HCT116 (cell line): Measurements from ENCODE around the gene KLF11. TPM values are rescaled to one million over a fixed set of nuclear protein-coding genes. Genes with fewer than 3 reads are reported as not detected.

ENCODE experiments used
- ATAC-seq: fragments of 200-7000 bp; cut with Tn5 transposase; 2 replicates; pipeline ENCODE4 v1.9.1; 2020; ENCODE audit warnings: mild to moderate bottlenecking, moderate library complexity
- BruUV-seq: library from RNA; stranded (reverse); fragments of 400-500 nt; replicated peaks from 2 replicates; lab custom pipeline; 2021; lab: Mats Ljungman, UMichigan
- CTCF ChIA-PET: fragments of 300-600 bp; sonication (Branson Sonifier 250); formaldehyde crosslinking; loops from one replicate; lab custom pipeline; 2021; ENCODE audit warnings: antibody characterized with exemption; lab: Charles Lee
- POLR2A ChIA-PET: fragments of 300-600, 350-600 bp; sonication (Branson Sonifier 250); formaldehyde crosslinking; loops from one replicate; lab custom pipeline; 2021; ENCODE audit warnings: antibody characterized with exemption; lab: Charles Lee
- RAD21 ChIA-PET, 2 experiments: fragments of 300-600 bp; sonication (Branson Sonifier 250); formaldehyde crosslinking; loops; one replicate each; lab custom pipeline; 2023; ENCODE audit warnings: low total read pairs in 2 of 2; ENCODE audit not compliant: uncharacterized antibody in 2 of 2, unreplicated experiment in 2 of 2, low non-redundant PET in 1 of 2; lab: Charles Lee
- DNase-seq: peaks from one replicate; pipeline ENCODE4 v3.0.0-alpha.2; 2010; ENCODE audit warnings: low read depth, low spot score
- H2AFZ ChIP-seq: fragments of 200-600 bp; shearing (Covaris generic), sonication (generic); 2 replicates; pipeline ENCODE4 v1.6.1; 2017; ENCODE audit warnings: low read depth, mixed run types, mixed read lengths, antibody characterized with exemption, low read length; ENCODE audit not compliant: poor library complexity, severe bottlenecking
- H3K27ac ChIP-seq: 2 replicates; pipeline ENCODE4 v1.5.1; 2012; ENCODE audit warnings: low read depth, low read length
- H3K27me3 ChIP-seq: fragments of 200-600 bp; sonication (generic); 2 replicates; pipeline ENCODE4 v1.6.1; 2016; ENCODE audit warnings: mixed run types, low read length, mixed read lengths; ENCODE audit not compliant: insufficient read depth
- H3K36me3 ChIP-seq, 2 experiments: fragments of 200-500 bp in 1 of 2; fragments of 200-600 bp in 1 of 2; sonication (Bioruptor generic) in 1 of 2; sonication (generic) in 1 of 2; 2 replicates each; pipeline versions ENCODE4 v1.5.1 to v1.6.1; 2014 to 2016; ENCODE audit warnings: low read length in 2 of 2, inconsistent platforms in 1 of 2, mixed read lengths in 1 of 2, mixed run types in 1 of 2; ENCODE audit not compliant: insufficient read depth in 2 of 2, control insufficient read depth in 1 of 2
- H3K4me1 ChIP-seq, 2 experiments: fragments of 200-600 bp in 1 of 2; sonication (generic) in 1 of 2; 2 replicates each; pipeline versions ENCODE4 v1.5.1 to v1.6.1; 2012 to 2017; ENCODE audit warnings: low read length in 2 of 2, inconsistent platforms in 1 of 2, mild to moderate bottlenecking in 1 of 2, mixed read lengths in 1 of 2, mixed run types in 1 of 2, moderate library complexity in 1 of 2; ENCODE audit not compliant: insufficient read depth in 2 of 2, control insufficient read depth in 1 of 2
- H3K4me2 ChIP-seq: fragments of 200-600 bp; sonication (generic); 2 replicates; pipeline ENCODE4 v1.6.1; 2017; ENCODE audit warnings: mixed run types, low read length, mixed read lengths
- H3K4me3 ChIP-seq, 2 experiments: fragments of 200-600 bp in 1 of 2; sonication (generic) in 1 of 2; replicated peaks in 1 of 2; 2 replicates each; pipeline ENCODE4 v1.5.1; 2011 to 2016; ENCODE audit warnings: low read length in 2 of 2, control low read depth in 1 of 2, low read depth in 1 of 2, mild to moderate bottlenecking in 1 of 2, mixed read lengths in 1 of 2, mixed run types in 1 of 2
- H3K79me2 ChIP-seq: fragments of 200-600 bp; sonication (generic); 2 replicates; pipeline ENCODE4 v1.6.1; 2017; ENCODE audit warnings: mild to moderate bottlenecking, mixed run types, low read length, moderate library complexity, mixed read lengths; ENCODE audit not compliant: insufficient read depth
- H3K9ac ChIP-seq: fragments of 200-600 bp; sonication (generic); 2 replicates; pipeline ENCODE4 v1.6.1; 2016; ENCODE audit warnings: low read length, mixed read lengths
- H3K9me2 ChIP-seq: fragments of 200-600 bp; sonication (generic), shearing (Covaris generic); 2 replicates; pipeline ENCODE4 v1.6.1; 2017; ENCODE audit warnings: mixed run types, mild to moderate bottlenecking, moderate library complexity; ENCODE audit not compliant: insufficient read depth
- H3K9me3 ChIP-seq, 2 experiments: fragments of 200-500 bp in 1 of 2; fragments of 200-600 bp in 1 of 2; sonication (Bioruptor generic) in 1 of 2; sonication (generic) in 1 of 2; 2 replicates each; pipeline ENCODE4 v1.6.1; 2014 to 2017; ENCODE audit warnings: low read length in 2 of 2, mixed read lengths in 2 of 2, inconsistent platforms in 1 of 2, low read depth in 1 of 2, mild to moderate bottlenecking in 1 of 2, mixed run types in 1 of 2, moderate library complexity in 1 of 2; ENCODE audit not compliant: control insufficient read depth in 1 of 2, insufficient read depth in 1 of 2
- H4K20me1 ChIP-seq: fragments of 200-600 bp; sonication (generic), shearing (Covaris generic); 2 replicates; pipeline ENCODE4 v1.6.1; 2017; ENCODE audit warnings: mixed run types, mild to moderate bottlenecking, moderate library complexity; ENCODE audit not compliant: insufficient read depth
- CBX3 ChIP-seq: IDR thresholded peaks from 2 replicates; pipeline ENCODE4 v1.6.1; 2012; ENCODE audit warnings: low read depth
- CTCF ChIP-seq, 3 experiments: fragments of 200-600 bp in 1 of 3; sonication (generic) in 1 of 3; IDR thresholded peaks in 2 of 3; conservative IDR thresholded peaks in 1 of 3; 2 replicates each; pipeline ENCODE4 v1.5.1; 2012 to 2017; ENCODE audit warnings: low read depth in 2 of 3, low read length in 2 of 3, antibody characterized with exemption in 1 of 3, borderline replicate concordance in 1 of 3, control low read depth in 1 of 3, mild to moderate bottlenecking in 1 of 3, mixed read lengths in 1 of 3, mixed run types in 1 of 3, moderate library complexity in 1 of 3; ENCODE audit not compliant: insufficient read depth in 1 of 3
- EGR1 ChIP-seq: IDR thresholded peaks from 2 replicates; pipeline ENCODE4 v1.6.1; 2012; ENCODE audit warnings: low read depth
- ELF1 ChIP-seq: IDR thresholded peaks from 2 replicates; pipeline ENCODE4 v1.6.1; 2012; ENCODE audit warnings: low read depth, borderline replicate concordance
- EZH2 ChIP-seq: fragments of 200-600 bp; sonication (generic); IDR thresholded peaks from 2 replicates; pipeline ENCODE4 v1.6.1; 2017; ENCODE audit warnings: antibody characterized with exemption, mixed run types
- EZH2phosphoT487 ChIP-seq: fragments of 200-600 bp; IDR thresholded peaks from 2 replicates; pipeline ENCODE4 v1.6.1; 2018; ENCODE audit warnings: antibody characterized with exemption, borderline replicate concordance
- FOSL1 ChIP-seq: IDR thresholded peaks from 2 replicates; pipeline ENCODE4 v1.6.1; 2012; ENCODE audit warnings: low read depth
- JUND ChIP-seq: IDR thresholded peaks from 2 replicates; pipeline ENCODE4 v1.6.1; 2012
- POLR2AphosphoS5 ChIP-seq: IDR thresholded peaks from 2 replicates; pipeline ENCODE4 v1.6.1; 2011; ENCODE audit warnings: mild to moderate bottlenecking, low read depth, low read length, moderate library complexity
- RAD21 ChIP-seq: IDR thresholded peaks from 2 replicates; pipeline ENCODE4 v1.6.1; 2012; ENCODE audit warnings: low read depth, mild to moderate bottlenecking
- SRF ChIP-seq: IDR thresholded peaks from 2 replicates; pipeline ENCODE4 v1.6.1; 2012; ENCODE audit warnings: low read depth
- TCF7L2 ChIP-seq: IDR thresholded peaks from 2 replicates; pipeline ENCODE4 v1.7.0; 2011; ENCODE audit warnings: borderline replicate concordance, inconsistent platforms; ENCODE audit not compliant: insufficient read depth, insufficient read length; ENCODE audit errors: extremely low read depth
- YY1 ChIP-seq: IDR thresholded peaks from 2 replicates; pipeline ENCODE4 v1.6.1; 2011; ENCODE audit warnings: low read length, low read depth, moderate library complexity, mild to moderate bottlenecking; ENCODE audit not compliant: insufficient replicate concordance; ENCODE audit errors: extremely low read depth
- ZBTB33 ChIP-seq: IDR thresholded peaks from 2 replicates; pipeline ENCODE4 v1.6.1; 2011; ENCODE audit warnings: mild to moderate bottlenecking, low read length, moderate library complexity; ENCODE audit not compliant: insufficient replicate concordance; ENCODE audit errors: extremely low read depth
- ZFX ChIP-seq: fragments of 450-650 bp; IDR thresholded peaks from 2 replicates; pipeline ENCODE4 v1.6.1; 2017
- intact Hi-C: fragments of 100-400 bp; cut with micrococcal nuclease; formaldehyde crosslinking; loops from 2 replicates; pipeline ENCODE4 v1.10.0; 2022
- total RNA-seq: library from RNA; stranded (reverse); gene quantifications from one replicate; pipeline ENCODE4 v1.2.1, GENCODE V29; 2021; ENCODE audit not compliant: unreplicated experiment

The KLF11 gene
- total RNA-seq, 1 experiment from 2014 or later: 9.0 TPM

DNA sequence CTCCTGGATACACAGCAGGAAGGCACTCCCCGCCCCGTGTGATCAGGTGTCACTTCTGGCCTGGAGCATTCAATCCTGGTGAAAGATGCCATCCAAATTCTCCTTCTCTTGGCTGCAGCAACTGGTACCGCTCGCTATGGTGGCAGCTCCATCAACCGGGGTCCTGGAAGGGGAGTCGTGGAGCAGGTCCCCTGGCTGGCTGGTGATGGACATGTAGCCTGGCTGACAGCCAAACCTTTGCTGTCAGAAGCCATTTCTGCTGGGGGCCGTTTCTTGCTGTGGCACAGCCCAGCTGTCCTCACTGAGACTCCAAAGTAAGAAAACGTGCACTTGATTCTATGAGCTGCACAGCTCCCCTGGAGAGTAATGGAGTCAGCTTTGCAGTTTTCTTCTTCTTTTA is 44.0 kb downstream of the KLF11 start:
- Histone ChIP-seq H3K4me3 (no peak overlapping the region), H2AFZ (no peak overlapping the region), H3K36me3 (no peaks in the 10 kb centered on the region), H3K9me3 (no peaks in the 10 kb centered on the region), H3K4me1 (no peaks in the 10 kb centered on the region), H3K4me2 (no peak overlapping the region), H3K9ac (no peak overlapping the region), H3K79me2 (no peaks in the 10 kb centered on the region), H3K27me3 (0 out of 2 replicates have a peak, but pooled peaks cover 2% of the 10 kb centered on the region), H3K27ac (no peak overlapping the region), H3K9me2 (no peaks in the 10 kb centered on the region), H4K20me1 (no peaks in the 10 kb centered on the region)
- CTCF ChIA-PET: interaction anchor here (0.6 kb wide), 1 partner anchor 10 kb away, joined by 3 read pairs; no protein-coding TSS in a partner anchor
- DNase-seq (no peak), ATAC-seq (no peak)
- BruUV-seq: no TSS peak
- RAD21 ChIA-PET: interaction anchor here in 1 of 2 experiments (0.5 kb wide), 1 partner anchor 22 kb away, joined by 3 read pairs; no protein-coding TSS in a partner anchor
- intact Hi-C loops: no loop called here
- no peak for TF ChIP-seq EZH2phosphoT487
- TF ChIP-seq TCF7L2: no peak
- TF ChIP-seq EGR1: no peak
- no peak for TF ChIP-seq ELF1
- no peak for TF ChIP-seq SRF
- TF ChIP-seq YY1: no peak
- TF ChIP-seq POLR2AphosphoS5: no peak
- TF ChIP-seq ZBTB33: no peak
- no peak for TF ChIP-seq RAD21
- TF ChIP-seq EZH2: no peak
- TF ChIP-seq JUND: no peak
- no peak for TF ChIP-seq ZFX
- TF ChIP-seq CBX3: no peak
- no peak for TF ChIP-seq CTCF (IDR thresholded peaks at IDR 0.05 in 2 of 3, conservative IDR thresholded peaks at IDR 0.05 in 1 of 3; ENCODE audit: borderline replicate concordance in 1 of 3, insufficient read depth in 1 of 3, low read depth in 2 of 3, low read length in 2 of 3)
- TF ChIP-seq FOSL1: no peak
- POLR2A ChIA-PET: interaction anchor here (1.6 kb wide), 1 partner anchor 15 kb away, joined by 4 read pairs; no protein-coding TSS in a partner anchor
